GM19372 (cell line): ENCODE results near the gene SLC35B1.

Source experiments
- ATAC-seq: cut with Tn5 transposase; IDR thresholded peaks from one replicate; pipeline ENCODE4 v1.9.1; 2021; ENCODE audit warnings: mild to moderate bottlenecking, low read depth, moderate library complexity; ENCODE audit not compliant: unreplicated experiment

Gene SLC35B1

GRCh38 chr17:49707608-49708514, at the start of gene SLC35B1:
TSS of gene SLC35B1 (minus strand) at chr17:49707964. CDS start at chr17:49707833, 131 bp downstream.
- peak; percentile 88 for ATAC-seq

- no peak for ATAC-seq
Observed at GRCh38 chr17:49757151-49757777, 49.5 kb upstream of the SLC35B1 start.

GRCh38 chr17:49756323-49757150, 48.8 kb upstream of the SLC35B1 start:
- ATAC-seq = no peak

- no peak for ATAC-seq
Observed at GRCh38 chr17:49755663-49756283, 48.0 kb upstream of the SLC35B1 start.

GRCh38 chr17:49753959-49754391, 46.2 kb upstream of the SLC35B1 start:
- ATAC-seq = no peak

GRCh38 chr17:49752508-49752907, 44.7 kb upstream of the SLC35B1 start:
- ATAC-seq = no peak

- no peak for ATAC-seq
Observed at GRCh38 chr17:49749730-49750129, 42.0 kb upstream of the SLC35B1 start.

GRCh38 chr17:49748791-49749190, 41.0 kb upstream of the SLC35B1 start:
- peak; percentile 73 for ATAC-seq

- no peak for ATAC-seq
Observed at GRCh38 chr17:49748223-49748622, 40.5 kb upstream of the SLC35B1 start.

- ATAC-seq = no peak
Observed at GRCh38 chr17:49747632-49748031, 39.9 kb upstream of the SLC35B1 start.

- ATAC-seq = peak; percentile 51
Observed at GRCh38 chr17:49746791-49747490, 39.2 kb upstream of the SLC35B1 start.

GRCh38 chr17:49745175-49746139, 37.7 kb upstream of the SLC35B1 start:
- ATAC-seq = no peak

GRCh38 chr17:49742166-49742638, 34.4 kb upstream of the SLC35B1 start:
- no peak for ATAC-seq

GRCh38 chr17:49741692-49742076, 33.9 kb upstream of the SLC35B1 start:
- ATAC-seq = no peak

GRCh38 chr17:49741009-49741691, 33.4 kb upstream of the SLC35B1 start:
- ATAC-seq = no peak

- ATAC-seq = peak; percentile 53
Observed at GRCh38 chr17:49739641-49740271, 32.0 kb upstream of the SLC35B1 start.

GRCh38 chr17:49738456-49739163, 30.8 kb upstream of the SLC35B1 start:
- ATAC-seq = no peak
